ENCODE data around the gene VAT1. TPM values are rescaled to one million over a fixed set of nuclear protein-coding genes. Genes with fewer than 3 reads are reported as not detected.
"Not testable (repeated sequence)": the region's sequence is repeated elsewhere in the genome, so short reads cannot be mapped to it uniquely, and the experiment has no call there.

VAT1 gene
- total and polyA plus RNA-seq, 2 experiments from 2014 or later, result 223 to 238 TPM

DNA sequence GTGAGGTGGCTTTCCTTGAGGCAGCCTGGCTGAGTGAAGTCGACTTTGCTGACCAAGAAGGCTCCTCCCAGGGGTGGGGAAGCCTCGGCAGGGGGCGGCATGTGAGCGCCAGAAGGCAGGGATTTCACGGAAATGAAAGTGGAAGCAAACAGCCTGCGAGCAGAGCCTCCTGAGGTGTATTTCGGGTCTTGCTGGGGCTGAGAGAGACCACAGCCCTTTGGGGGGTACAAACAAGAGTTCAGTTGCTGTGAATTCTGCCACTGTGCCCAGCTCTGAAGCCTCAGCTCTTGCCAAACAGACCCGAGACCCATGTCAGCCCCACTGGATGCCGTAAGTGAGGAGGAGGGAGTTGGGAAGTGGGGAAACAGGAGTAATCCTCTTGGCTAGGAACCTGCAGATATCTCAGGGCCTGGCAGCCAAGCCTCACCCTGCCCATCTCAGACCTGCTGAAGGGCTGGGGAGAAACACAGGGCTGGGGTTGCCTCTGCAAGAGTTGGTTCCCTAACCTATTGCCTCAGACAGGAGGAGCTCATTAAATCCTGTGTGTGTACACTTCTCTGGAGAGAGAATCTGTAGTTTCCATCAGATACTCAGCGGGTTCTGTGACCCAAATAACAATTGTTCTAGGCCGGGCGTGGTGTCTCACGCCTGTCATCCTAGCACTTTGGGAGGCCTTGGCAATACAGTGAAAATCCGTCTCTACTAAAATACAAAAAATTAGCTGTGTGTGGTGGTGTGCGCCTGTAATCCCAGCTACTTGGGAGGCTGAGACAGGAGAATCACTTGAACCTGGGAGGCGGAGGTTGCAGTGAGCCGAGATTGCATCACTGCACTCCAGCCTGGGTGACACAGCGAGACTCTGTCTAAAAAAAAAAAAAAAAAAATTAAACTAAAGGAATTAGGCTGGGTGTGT, 15.3 kb downstream of the VAT1 start, which contains the start of gene IFI35:
IFI35 (plus strand) TSS at position 146 of the 913 bp plus-strand sequence; CDS start at position 310, 164 bp downstream.
- H3K9me3 ChIP-seq (ENCODE audit: low read depth), result no peaks in the 10 kb centered on the region
- H3K27me3 ChIP-seq (replicated peaks; ENCODE audit: insufficient read depth), result no peaks in the 10 kb centered on the region
- no peak for TF ChIP-seq EZH2phosphoT487 (IDR thresholded peaks at IDR 0.05; ENCODE audit: insufficient read depth, low read depth)
- no peaks in the 10 kb centered on the region for H3K9me2 ChIP-seq (ENCODE audit: insufficient read depth)
- peak within 1 kb of the TSS; percentile 82 for H3K4me2 ChIP-seq (ENCODE audit: unreplicated experiment)
- in situ Hi-C loops (cut with MboI), result no loop called here
- peaks cover 17% of the 10 kb centered on the region; the same call in 1 of the 2 replicates for H3K36me3 ChIP-seq (ENCODE audit: low read depth)
- H4K20me1 ChIP-seq (ENCODE audit: insufficient read depth), result no peaks in the 10 kb centered on the region
- peaks cover 39% of the 10 kb centered on the region for H3F3A ChIP-seq (ENCODE audit: insufficient read depth)
- H2AFZ ChIP-seq, result peak within 1 kb of the TSS; percentile 84
- H3K4me1 ChIP-seq (ENCODE audit: insufficient read depth), result peaks cover 10% of the 10 kb centered on the region
- DNase-seq, result peak; percentile 93
- peak within 1 kb of the TSS; percentile 82 for H3K4me3 ChIP-seq
- peak within 1 kb of the TSS; percentile 86 for H3K9ac ChIP-seq
- WGBS, 2 experiments (ENCODE audit: low coverage in 1 of 2, low lambda C conversion rate in 2 of 2, missing lambda C conversion rate in 2 of 2), result 18 to 21% methylated on average over 18 of the region's 18 CpGs
- peak within 1 kb of the TSS; percentile 85 for H3K27ac ChIP-seq
- peaks cover 14% of the 10 kb centered on the region; the same call in 1 of the 2 replicates for H3K79me2 ChIP-seq (ENCODE audit: insufficient read depth)

DNA sequence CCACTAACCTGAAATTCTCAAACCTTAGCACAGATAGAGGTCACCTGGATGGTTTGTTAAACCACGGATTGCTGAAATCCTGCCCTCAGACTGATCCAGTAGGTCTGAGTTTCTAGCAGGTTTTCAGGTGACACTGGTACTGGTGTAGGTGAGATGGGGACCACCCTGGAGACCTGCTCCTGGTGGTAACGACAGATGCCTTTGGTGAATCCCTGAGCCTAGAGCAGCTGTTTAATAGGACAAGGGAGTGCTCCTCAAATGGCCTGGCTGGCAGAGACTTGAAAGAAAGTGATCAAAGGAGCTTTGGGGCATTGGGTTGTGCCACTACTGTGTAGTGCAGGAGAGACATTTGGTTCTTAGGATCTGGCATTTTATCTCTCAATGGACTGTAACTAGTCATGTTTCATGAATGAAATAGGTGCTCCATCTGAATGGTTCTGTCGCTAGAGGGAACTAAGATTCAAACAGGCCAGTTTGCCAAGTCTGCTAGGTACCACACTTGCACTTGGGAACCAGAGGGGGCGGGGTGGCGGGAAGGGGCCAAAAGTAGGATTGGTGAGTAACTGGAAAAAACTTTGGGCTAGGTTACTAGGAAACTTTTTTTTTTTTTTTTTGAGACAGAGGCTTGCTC, 18.5 kb downstream of the VAT1 start:
- Histone ChIP-seq H3K9ac (peak overlapping the region; percentile 6; the same call in 1 of the 2 replicates), H3K36me3 (ENCODE audit: low read depth) (peaks cover 38% of the 10 kb centered on the region), H2AFZ (no peak overlapping the region), H3K9me3 (ENCODE audit: low read depth) (no peaks in the 10 kb centered on the region), H3K4me2 (ENCODE audit: unreplicated experiment) (no peak overlapping the region), H3K4me3 (no peak overlapping the region), H3F3A (ENCODE audit: insufficient read depth) (peaks cover 69% of the 10 kb centered on the region), H3K79me2 (ENCODE audit: insufficient read depth) (peaks cover 42% of the 10 kb centered on the region), H3K4me1 (ENCODE audit: insufficient read depth) (peaks cover 25% of the 10 kb centered on the region), H3K27me3 (replicated peaks; ENCODE audit: insufficient read depth) (no peaks in the 10 kb centered on the region), H3K9me2 (ENCODE audit: insufficient read depth) (no peaks in the 10 kb centered on the region), H4K20me1 (ENCODE audit: insufficient read depth) (no peaks in the 10 kb centered on the region), H3K27ac (peak overlapping the region; percentile 36; the same call in 1 of the 2 replicates)
- in situ Hi-C loops (cut with MboI), result no loop called here
- DNase-seq, result peak; percentile 67
- 80 to 84% methylated on average over 5 of the region's 5 CpGs for WGBS, 2 experiments (ENCODE audit: low coverage in 1 of 2, low lambda C conversion rate in 2 of 2, missing lambda C conversion rate in 2 of 2)
- no peak for TF ChIP-seq EZH2phosphoT487 (IDR thresholded peaks at IDR 0.05; ENCODE audit: insufficient read depth, low read depth)
- TF ChIP-seq EZH2 (IDR thresholded peaks at IDR 0.05; ENCODE audit: insufficient read depth, poor library complexity, severe bottlenecking), result no peak

DNA sequence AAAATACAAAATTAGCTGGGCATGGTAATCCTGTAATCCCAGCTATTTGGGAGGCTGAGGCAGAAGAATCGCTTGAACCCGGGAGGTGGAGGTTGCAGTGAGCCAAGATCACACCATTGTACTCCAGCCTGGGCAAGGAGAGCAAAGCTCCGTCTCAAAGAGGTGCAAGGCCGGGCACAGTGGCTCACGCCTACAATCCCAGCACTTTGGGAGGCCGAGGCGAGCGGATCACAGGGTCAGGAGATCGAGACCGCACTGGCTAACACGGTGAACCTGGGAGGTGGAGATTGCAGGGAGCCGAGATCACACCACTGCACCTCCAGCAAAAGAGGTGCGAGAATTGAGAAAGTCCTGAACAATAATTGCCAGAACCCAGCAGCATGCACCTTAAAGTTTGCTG, 21.3 kb downstream of the VAT1 start:
- H4K20me1 ChIP-seq (ENCODE audit: insufficient read depth); H3K27me3 ChIP-seq (replicated peaks; ENCODE audit: insufficient read depth); H3K9me2 ChIP-seq (ENCODE audit: insufficient read depth); in situ Hi-C loops (cut with MboI); DNase-seq; H3K4me3 ChIP-seq; H3K9me3 ChIP-seq (ENCODE audit: low read depth); H2AFZ ChIP-seq: not testable (repeated sequence)
- H3K4me1 ChIP-seq (ENCODE audit: insufficient read depth), result peaks cover 30% of the 10 kb centered on the region
- peak overlapping the region; percentile 97; the same call in 1 of the 2 replicates for H3K9ac ChIP-seq
- H3F3A ChIP-seq (ENCODE audit: insufficient read depth), result peaks cover 68% of the 10 kb centered on the region
- peaks cover 38% of the 10 kb centered on the region for H3K36me3 ChIP-seq (ENCODE audit: low read depth)
- H3K27ac ChIP-seq, result 0 out of 2 replicates have a peak overlapping the region, but pooled peaks have one; percentile 35
- H3K79me2 ChIP-seq (ENCODE audit: insufficient read depth), result peaks cover 44% of the 10 kb centered on the region
- H3K4me2 ChIP-seq (ENCODE audit: unreplicated experiment), result peak overlapping the region; percentile 22
- WGBS, 2 experiments (ENCODE audit: low coverage in 1 of 2, low lambda C conversion rate in 2 of 2, missing lambda C conversion rate in 2 of 2), result 89 to 93% methylated on average over 13 of the region's 13 CpGs

DNA sequence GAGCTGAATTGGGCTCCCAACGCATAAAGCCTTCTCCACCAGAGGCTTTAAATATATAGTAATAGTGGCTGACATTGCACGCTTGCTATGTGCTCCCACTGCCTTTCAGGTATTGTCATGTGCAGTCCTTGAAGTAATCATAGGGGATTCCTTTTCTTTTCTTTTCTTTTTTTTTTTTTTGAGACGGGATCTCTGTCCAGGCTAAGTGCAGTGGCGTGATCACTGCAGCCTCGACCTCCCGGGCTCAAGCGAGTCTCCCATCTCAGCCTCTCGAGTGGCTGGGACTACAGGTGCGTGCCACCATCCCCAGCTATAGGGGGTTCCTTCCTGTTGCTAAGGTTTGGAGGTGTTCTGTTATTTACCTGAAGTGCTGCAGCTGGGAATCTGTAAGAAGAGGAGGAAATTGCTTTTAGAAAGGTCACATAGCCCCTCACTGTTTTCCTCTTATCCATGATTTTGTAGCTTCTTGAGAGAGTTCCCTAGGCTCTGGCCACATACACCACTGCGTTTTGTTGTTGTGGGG, 23.1 kb downstream of the VAT1 start:
- Histone ChIP-seq H3K36me3 (ENCODE audit: low read depth) (peaks cover 38% of the 10 kb centered on the region), H3F3A (ENCODE audit: insufficient read depth) (peaks cover 54% of the 10 kb centered on the region), H3K27me3 (replicated peaks; ENCODE audit: insufficient read depth) (no peaks in the 10 kb centered on the region), H3K9me2 (ENCODE audit: insufficient read depth) (no peaks in the 10 kb centered on the region), H3K27ac (peak overlapping the region; percentile 93), H4K20me1 (ENCODE audit: insufficient read depth) (no peaks in the 10 kb centered on the region), H3K9me3 (ENCODE audit: low read depth) (no peaks in the 10 kb centered on the region), H3K9ac (peak overlapping the region; percentile 97), H2AFZ (peak overlapping the region; percentile 63; the same call in 1 of the 2 replicates), H3K4me2 (ENCODE audit: unreplicated experiment) (peak overlapping the region; percentile 94), H3K4me1 (ENCODE audit: insufficient read depth) (peaks cover 30% of the 10 kb centered on the region), H3K79me2 (ENCODE audit: insufficient read depth) (peaks cover 44% of the 10 kb centered on the region), H3K4me3 (peak overlapping the region; percentile 88)
- DNase-seq, result no peak
- TF ChIP-seq EZH2phosphoT487 (IDR thresholded peaks at IDR 0.05; ENCODE audit: insufficient read depth, low read depth) (no peak), EZH2 (IDR thresholded peaks at IDR 0.05; ENCODE audit: insufficient read depth, poor library complexity, severe bottlenecking) (no peak)
- in situ Hi-C loops (cut with MboI), result loop anchor here (5.0 kb wide), 1 partner anchor 52 kb away; no protein-coding TSS in a partner anchor
- 9 to 11% methylated on average over 10 of the region's 10 CpGs for WGBS, 2 experiments (ENCODE audit: low coverage in 1 of 2, low lambda C conversion rate in 2 of 2, missing lambda C conversion rate in 2 of 2)
